K562 (cell line): Measurements from ENCODE around the gene TMEM217. TPM values are rescaled to one million over a fixed set of nuclear protein-coding genes. Genes with fewer than 3 reads are reported as not detected.

Experiments used
- ARHGAP35 ChIP-seq: fragments of 450-650 bp; IDR thresholded peaks from 2 replicates; pipeline ENCODE4 v1.6.1; 2018; ENCODE audit not compliant: partially characterized antibody
- DPF2 ChIP-seq: fragments of 450-650 bp; IDR thresholded peaks from 2 replicates; pipeline ENCODE4 v1.6.1; 2016
- FIP1L1 ChIP-seq: fragments of 200-400 bp; formaldehyde crosslinking; IDR thresholded peaks from 2 replicates; pipeline ENCODE4 v1.6.1; 2018; ENCODE audit warnings: mild to moderate bottlenecking, low read depth, low read length; ENCODE audit not compliant: poor library complexity, severe bottlenecking
- GATAD2B ChIP-seq: fragments of 450-650 bp; IDR thresholded peaks from 2 replicates; pipeline ENCODE4 v1.6.1; 2017; ENCODE audit warnings: mild to moderate bottlenecking, borderline replicate concordance
- HDAC6 ChIP-seq: IDR thresholded peaks from 2 replicates; pipeline ENCODE4 v1.6.1; 2012; ENCODE audit warnings: low read depth, mild to moderate bottlenecking, control low read depth, inconsistent platforms, low read length, moderate library complexity
- HIVEP1 ChIP-seq: fragments of 250-450 bp; sonication (Bioruptor Pico); IDR thresholded peaks from 2 replicates; pipeline ENCODE4 v1.4.0; 2020; ENCODE audit warnings: mild to moderate bottlenecking
- PHF20 ChIP-seq: fragments of 450-650 bp; IDR thresholded peaks from 2 replicates; pipeline ENCODE4 v1.6.1; 2018; ENCODE audit not compliant: partially characterized antibody
- SUPT5H ChIP-seq: fragments of 450-650 bp; IDR thresholded peaks from 2 replicates; pipeline ENCODE4 v1.6.1; 2016
- UBTF ChIP-seq, 2 experiments: IDR thresholded peaks; 2 replicates each; pipeline ENCODE4 v1.6.1; 2012; ENCODE audit warnings: improper control_type of control experiment in 2 of 2, low read depth in 2 of 2, low read length in 2 of 2, borderline replicate concordance in 1 of 2
- VEZF1 ChIP-seq: fragments of 200-800 bp; sonication (Bioruptor generic); IDR thresholded peaks from 2 replicates; pipeline ENCODE4 v1.6.1; 2017; ENCODE audit warnings: missing genetic modification characterization, missing compliant biosample characterization
- ZNF583 ChIP-seq: fragments of 250-450 bp; sonication (Bioruptor Pico); IDR thresholded peaks from 2 replicates; pipeline ENCODE4 v1.4.0; 2020
- polyA plus RNA-seq, 8 experiments: library from polyadenylated mRNA; depleted of rRNA in 4 of 8; stranded (reverse) in 5 of 8; unstranded in 3 of 8; fragments of >200 nt; fragmentation: Nextera tagmentation in 2 of 8; fragmentation: Illumina TruSeq in 1 of 8; extraction: Ambion mirVana in 2 of 8; extraction: Trizol in 1 of 8; gene quantifications; 2 replicates each; pipeline versions ENCODE4 v1.2.1 to v1.2.3, GENCODE V29; 2011 to 2014; ENCODE audit warnings: inconsistent platforms in 1 of 8, missing spikeins in 1 of 8
- total RNA-seq, 7 experiments: library from RNA; depleted of rRNA in 6 of 7; stranded (reverse); fragments of >200 nt in 6 of 7; fragmentation: Illumina TruSeq in 2 of 7; extraction: Trizol in 2 of 7; gene quantifications; 2 replicates each; pipeline versions ENCODE4 v1.2.1 to v1.2.3, GENCODE V29; 2011 to 2021; ENCODE audit warnings: low replicate concordance in 1 of 7
- TF ChIP-seq, protein P1 (sequence below): fragments of 150-350 bp; IDR thresholded peaks from 2 replicates; pipeline ENCODE4 v1.6.1; 2014; ENCODE audit warnings: low read depth, mild to moderate bottlenecking, low read length, borderline replicate concordance

The TMEM217 gene
- total and polyA plus RNA-seq, 9 of the 15 experiments (the other 6 are each of a cell fraction or from before 2014, with no cell fraction given): 1.3 to 8.0 (median 1.9) TPM

- TF ChIP-seq, protein P1, sequence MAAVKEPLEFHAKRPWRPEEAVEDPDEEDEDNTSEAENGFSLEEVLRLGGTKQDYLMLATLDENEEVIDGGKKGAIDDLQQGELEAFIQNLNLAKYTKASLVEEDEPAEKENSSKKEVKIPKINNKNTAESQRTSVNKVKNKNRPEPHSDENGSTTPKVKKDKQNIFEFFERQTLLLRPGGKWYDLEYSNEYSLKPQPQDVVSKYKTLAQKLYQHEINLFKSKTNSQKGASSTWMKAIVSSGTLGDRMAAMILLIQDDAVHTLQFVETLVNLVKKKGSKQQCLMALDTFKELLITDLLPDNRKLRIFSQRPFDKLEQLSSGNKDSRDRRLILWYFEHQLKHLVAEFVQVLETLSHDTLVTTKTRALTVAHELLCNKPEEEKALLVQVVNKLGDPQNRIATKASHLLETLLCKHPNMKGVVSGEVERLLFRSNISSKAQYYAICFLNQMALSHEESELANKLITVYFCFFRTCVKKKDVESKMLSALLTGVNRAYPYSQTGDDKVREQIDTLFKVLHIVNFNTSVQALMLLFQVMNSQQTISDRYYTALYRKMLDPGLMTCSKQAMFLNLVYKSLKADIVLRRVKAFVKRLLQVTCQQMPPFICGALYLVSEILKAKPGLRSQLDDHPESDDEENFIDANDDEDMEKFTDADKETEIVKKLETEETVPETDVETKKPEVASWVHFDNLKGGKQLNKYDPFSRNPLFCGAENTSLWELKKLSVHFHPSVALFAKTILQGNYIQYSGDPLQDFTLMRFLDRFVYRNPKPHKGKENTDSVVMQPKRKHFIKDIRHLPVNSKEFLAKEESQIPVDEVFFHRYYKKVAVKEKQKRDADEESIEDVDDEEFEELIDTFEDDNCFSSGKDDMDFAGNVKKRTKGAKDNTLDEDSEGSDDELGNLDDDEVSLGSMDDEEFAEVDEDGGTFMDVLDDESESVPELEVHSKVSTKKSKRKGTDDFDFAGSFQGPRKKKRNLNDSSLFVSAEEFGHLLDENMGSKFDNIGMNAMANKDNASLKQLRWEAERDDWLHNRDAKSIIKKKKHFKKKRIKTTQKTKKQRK: no peak
- TF ChIP-seq GATAD2B: 0 out of 2 replicates have a peak, but pooled peaks have one; percentile 68
- TF ChIP-seq VEZF1 (CRISPR knock-in tag): peak; percentile 31; the same call in 1 of the 2 replicates
- TF ChIP-seq FIP1L1: no peak
- TF ChIP-seq HIVEP1 (CRISPR knock-in tag): no peak
- TF ChIP-seq ZNF583: no peak
- TF ChIP-seq UBTF (IDR thresholded peaks at IDR 0.05; ENCODE audit: borderline replicate concordance in 1 of 2, low read depth in 2 of 2, low read length in 2 of 2): no peak
- no peak for TF ChIP-seq PHF20
- TF ChIP-seq ARHGAP35: no peak
- TF ChIP-seq SUPT5H: no peak
- no peak for TF ChIP-seq HDAC6
- peak; percentile 61; the same call in 1 of the 2 replicates for TF ChIP-seq DPF2
Measured at GRCh38 chr6:37202788-37203491, 55.0 kb downstream of the TMEM217 start (continued).
